A549 (cell line): ENCODE results near the gene SUOX. TPM values are rescaled to one million over a fixed set of nuclear protein-coding genes. Genes with fewer than 3 reads are reported as not detected.
"Not testable (repeated sequence)": the region's sequence is repeated elsewhere in the genome, so short reads cannot be mapped to it uniquely, and the experiment has no call there.

Experiments used
- ATAC-seq, 2 experiments: fragments of 200-7000 bp in 1 of 2; fragments of >200 bp in 1 of 2; cut with Nextera tagmentation in 1 of 2; cut with Tn5 transposase in 1 of 2; 3 replicates each; pipeline versions ENCODE4 v1.8.0 to v1.9.1; 2018 to 2020; ENCODE audit warnings: mild to moderate bottlenecking in 1 of 2, moderate library complexity in 1 of 2
- CTCF ChIA-PET: fragments of 300-600 bp; sonication (Branson Sonifier 250); formaldehyde crosslinking; extraction: SDS; loops from one replicate; lab custom pipeline; 2021; ENCODE audit warnings: antibody characterized with exemption, inconsistent platforms; lab: Yijun Ruan, JAX
- POLR2A ChIA-PET: fragments of 350-600 bp; formaldehyde crosslinking; extraction: SDS; loops from one replicate; lab custom pipeline; 2021; ENCODE audit warnings: antibody characterized with exemption, inconsistent platforms; lab: Yijun Ruan, JAX
- DNase-seq, 2 experiments: peaks; one replicate each; pipeline versions ENCODE4 v3.0.0 to v3.0.0-alpha.2; 2011 to 2016; ENCODE audit warnings: low read depth in 1 of 2, low spot score in 1 of 2
- FAIRE-seq: peaks from 2 replicates; lab custom pipeline; 2011; peaks lifted over from hg19 to GRCh38; lab: Jason Lieb, UNC
- H3K27ac ChIP-seq, 2 experiments: fragments of >200 bp; sonication (Bioruptor Twin); formaldehyde crosslinking; 3 replicates each; pipeline ENCODE4 v1.5.1; 2016 to 2017
- H3K4me1 ChIP-seq: fragments of >200 bp; sonication (Bioruptor Twin); formaldehyde crosslinking; 3 replicates; pipeline ENCODE4 v1.6.1; 2016
- H3K4me2 ChIP-seq: fragments of >200 bp; sonication (Bioruptor Twin); formaldehyde crosslinking; 3 replicates; pipeline ENCODE4 v1.6.1; 2016
- H3K4me3 ChIP-seq: fragments of >200 bp; sonication (Bioruptor Twin); formaldehyde crosslinking; 3 replicates; pipeline ENCODE4 v1.5.1; 2016
- H3K9me3 ChIP-seq: fragments of >200 bp; sonication (Bioruptor Twin); formaldehyde crosslinking; 3 replicates; pipeline ENCODE4 v1.6.1; 2016
- BCL3 ChIP-seq: fragments of >200 bp; sonication (Bioruptor Twin); formaldehyde crosslinking; IDR thresholded peaks from 3 replicates; pipeline ENCODE4 v1.6.1; 2016
- CHD4 ChIP-seq: fragments of 200-600 bp; sonication (generic); IDR thresholded peaks from 2 replicates; pipeline ENCODE4 v1.6.1; 2016; ENCODE audit warnings: antibody characterized with exemption, mild to moderate bottlenecking, borderline replicate concordance
- CTCF ChIP-seq: fragments of >200 bp; sonication (Bioruptor Twin); formaldehyde crosslinking; IDR thresholded peaks from 3 replicates; pipeline ENCODE4 v1.5.1; 2016
- EP300 ChIP-seq, 2 experiments: fragments of >200 bp; sonication (Bioruptor Twin); formaldehyde crosslinking; IDR thresholded peaks; 2 replicates in 1 of 2; 3 replicates in 1 of 2; pipeline ENCODE4 v1.6.1; 2016 to 2017
- ESRRA ChIP-seq: fragments of 150-350 bp; IDR thresholded peaks from 2 replicates; pipeline ENCODE4 v1.6.1; 2014; ENCODE audit warnings: mild to moderate bottlenecking, low read length, borderline replicate concordance
- GATA3 ChIP-seq: IDR thresholded peaks from 2 replicates; pipeline ENCODE4 v1.6.1; 2012; ENCODE audit warnings: borderline replicate concordance
- HDAC2 ChIP-seq: fragments of 200-600 bp; sonication (generic); IDR thresholded peaks from 2 replicates; pipeline ENCODE4 v1.6.1; 2016
- HEYL ChIP-seq: fragments of 250-450 bp; sonication (Bioruptor Pico); IDR thresholded peaks from 2 replicates; pipeline ENCODE4 v1.8.0; 2021; ENCODE audit warnings: mild to moderate bottlenecking, moderate library complexity
- HMGXB4 ChIP-seq: fragments of 250-450 bp; sonication (Bioruptor Pico); IDR thresholded peaks from 2 replicates; pipeline ENCODE4 v1.5.0; 2021; ENCODE audit warnings: mild to moderate bottlenecking, moderate library complexity, borderline replicate concordance
- HOXA7 ChIP-seq: fragments of 250-450 bp; sonication (Bioruptor Pico); IDR thresholded peaks from 2 replicates; pipeline ENCODE4 v1.5.0; 2020; ENCODE audit warnings: mild to moderate bottlenecking, moderate library complexity
- HOXB13 ChIP-seq: fragments of 250-450 bp; sonication (Bioruptor Pico); IDR thresholded peaks from 2 replicates; pipeline ENCODE4 v1.5.0; 2020; ENCODE audit warnings: low read depth, mild to moderate bottlenecking, moderate library complexity
- HOXB5 ChIP-seq: fragments of 250-450 bp; sonication (Bioruptor Pico); IDR thresholded peaks from 2 replicates; pipeline ENCODE4 v1.5.0; 2020; ENCODE audit warnings: mild to moderate bottlenecking, moderate library complexity
- JUN ChIP-seq, 2 experiments: fragments of >200 bp; sonication (Bioruptor Twin); formaldehyde crosslinking; IDR thresholded peaks; 2 replicates in 1 of 2; 3 replicates in 1 of 2; pipeline ENCODE4 v1.6.1; 2016 to 2017
- JUNB ChIP-seq: fragments of >200 bp; sonication (Bioruptor Twin); formaldehyde crosslinking; IDR thresholded peaks from 2 replicates; pipeline ENCODE4 v1.6.1; 2016
- KDM1A ChIP-seq: fragments of 200-600 bp; sonication (generic); IDR thresholded peaks from 2 replicates; pipeline ENCODE4 v1.6.1; 2016; ENCODE audit warnings: low read depth, mild to moderate bottlenecking
- KDM5A ChIP-seq: fragments of 200-600 bp; sonication (generic); IDR thresholded peaks from 2 replicates; pipeline ENCODE4 v1.6.1; 2016; ENCODE audit warnings: antibody characterized with exemption, mild to moderate bottlenecking
- MAZ ChIP-seq: fragments of 150-350 bp; IDR thresholded peaks from 2 replicates; pipeline ENCODE4 v1.6.1; 2014; ENCODE audit warnings: antibody characterized with exemption, low read depth, low read length, borderline replicate concordance
- MYC ChIP-seq: IDR thresholded peaks from 2 replicates; pipeline ENCODE4 v1.6.1; 2012; ENCODE audit warnings: mild to moderate bottlenecking, inconsistent platforms, low read length, improper control_type of control experiment, borderline replicate concordance
- NFE2L2 ChIP-seq: fragments of 150-350 bp; conservative IDR thresholded peaks from 2 replicates; pipeline ENCODE4 v1.6.1; 2014; ENCODE audit warnings: low read length
- NR3C1 ChIP-seq: fragments of >200 bp; sonication (Bioruptor Twin); formaldehyde crosslinking; IDR thresholded peaks from 3 replicates; pipeline ENCODE4 v1.6.1; 2017
- PHF8 ChIP-seq: fragments of 200-600 bp; sonication (generic); IDR thresholded peaks from 2 replicates; pipeline ENCODE4 v1.6.1; 2016; ENCODE audit warnings: low read depth, mild to moderate bottlenecking, antibody characterized with exemption, moderate library complexity, borderline replicate concordance
- RAD21 ChIP-seq, 2 experiments: fragments of >200 bp in 1 of 2; sonication (Bioruptor Twin) in 1 of 2; formaldehyde crosslinking in 1 of 2; IDR thresholded peaks in 1 of 2; conservative IDR thresholded peaks in 1 of 2; 2 replicates in 1 of 2; 3 replicates in 1 of 2; pipeline ENCODE4 v1.6.1; 2012 to 2018; ENCODE audit warnings: inconsistent platforms in 1 of 2
- RCOR1 ChIP-seq: fragments of 150-350 bp; IDR thresholded peaks from 2 replicates; pipeline ENCODE4 v1.6.1; 2014; ENCODE audit warnings: antibody characterized with exemption, low read length, low read depth
- SMC3 ChIP-seq: fragments of >200 bp; sonication (Bioruptor Twin); formaldehyde crosslinking; IDR thresholded peaks from 3 replicates; pipeline ENCODE4 v1.6.1; 2018; ENCODE audit warnings: inconsistent platforms
- TP53 ChIP-seq: fragments of 250-450 bp; sonication (Bioruptor Pico); IDR thresholded peaks from 2 replicates; pipeline ENCODE4 v1.5.0; 2021; ENCODE audit warnings: mild to moderate bottlenecking, moderate library complexity
- USF2 ChIP-seq: fragments of 450-650 bp; IDR thresholded peaks from 2 replicates; pipeline ENCODE4 v1.6.1; 2014; ENCODE audit warnings: antibody characterized with exemption
- ZC3H11A ChIP-seq: fragments of 450-650 bp; IDR thresholded peaks from 2 replicates; pipeline ENCODE4 v1.6.1; 2014; ENCODE audit warnings: antibody characterized with exemption, mild to moderate bottlenecking
- ZFP36 ChIP-seq: fragments of 450-650 bp; IDR thresholded peaks from 2 replicates; pipeline ENCODE4 v1.6.1; 2014; ENCODE audit warnings: borderline replicate concordance; ENCODE audit not compliant: partially characterized antibody
- ZSCAN20 ChIP-seq: fragments of 250-450 bp; sonication (Bioruptor Pico); IDR thresholded peaks from 2 replicates; pipeline ENCODE4 v1.8.0; 2022; ENCODE audit warnings: mild to moderate bottlenecking, moderate library complexity
- WGBS: methylation state at CpG from one replicate; pipeline ENCODE4 v1.1.6; 2017; ENCODE audit errors: missing lambda C conversion rate; 5-methylcytosine and 5-hydroxymethylcytosine counted together
- polyA plus RNA-seq, 4 experiments: library from polyadenylated mRNA; depleted of rRNA in 3 of 4; stranded (reverse); fragments of >200 nt; fragmentation: RNase III in 1 of 4; extraction: RNeasy Plus Mini Kit Qiagen cat#74134 plus additional on column Dnase treatment in 1 of 4; gene quantifications; 2 replicates in 3 of 4; 3 replicates in 1 of 4; pipeline ENCODE4 v1.2.3, GENCODE V29; 2011 to 2017

SUOX gene
- polyA plus RNA-seq, 2 of the 4 experiments (the other 2 are of a cell fraction) = 13.6 to 15.6 TPM

- ChIA-PET POLR2A (interaction anchor here (0.6 to 1.9 kb wide), 5 partner anchors 23 to 166 kb away, joined by 3 to 7 read pairs (median 5); partner anchors contain the start of genes PA2G4 and RAB5B), CTCF (interaction anchor here (0.6 to 6.1 kb wide), 43 partner anchors 8 to 286 kb away, joined by 3 to 96 read pairs (median 5); partner anchors contain the start of genes DGKA, GDF11, IKZF4 and PA2G4)
- WGBS = 18% methylated on average over 14 of the region's 14 CpGs
- Histone ChIP-seq H3K4me2 (peak overlapping the region; percentile 73), H3K9me3 (no peaks in the 10 kb centered on the region), H3K27ac (peak overlapping the region; percentile 77 to 89), H3K4me3 (peak overlapping the region; percentile 67), H3K4me1 (peaks cover 10% of the 10 kb centered on the region)
- ATAC-seq (peak; percentile 35 to 57; a peak in 3 of 6 replicates), DNase-seq (peak; percentile 66 to 77), FAIRE-seq (peak; percentile 68)
- no peak for TF ChIP-seq HMGXB4 (CRISPR knock-in tag)
- TF ChIP-seq CTCF = peak; percentile 97
- TF ChIP-seq KDM5A = 0 out of 2 replicates have a peak, but pooled peaks have one; percentile 6
- peak; percentile 70; the same call in 1 of the 2 replicates for TF ChIP-seq CHD4
- TF ChIP-seq HOXB13 (CRISPR knock-in tag) = no peak
- no peak for TF ChIP-seq MAZ
- TF ChIP-seq RAD21 (conservative IDR thresholded peaks at IDR 0.05 in 1 of 2, IDR thresholded peaks at IDR 0.05 in 1 of 2) = peak; percentile 80 to 86
- TF ChIP-seq HDAC2 = peak; percentile 75; the same call in 1 of the 2 replicates
- no peak for TF ChIP-seq HEYL (CRISPR knock-in tag)
- peak; percentile 74; the same call in 1 of the 2 replicates for TF ChIP-seq KDM1A
- no peak for TF ChIP-seq RCOR1
- TF ChIP-seq JUNB = no peak
- TF ChIP-seq TP53 (CRISPR knock-in tag) = no peak
- peak; percentile 61; the same call in 2 of the 3 replicates for TF ChIP-seq SMC3
These were observed 818 bp upstream of the SUOX start for GRCh38 chr12:55996201-55996714.

- H3K4me2 ChIP-seq = peak overlapping the region; percentile 73
- POLR2A ChIA-PET = interaction anchor here (0.8 to 1.9 kb wide), 6 partner anchors 10 to 107 kb away, joined by 3 to 10 read pairs (median 5); partner anchors contain the start of genes PA2G4 and RAB5B
- H3K27ac ChIP-seq = peak overlapping the region; percentile 77 to 89
- DNase-seq (no peak), ATAC-seq (peak; percentile 25 to 30; a peak in 4 of 6 replicates), FAIRE-seq (no peak)
- no peak for TF ChIP-seq NFE2L2
- no peak for TF ChIP-seq USF2
- TF ChIP-seq EP300 (IDR thresholded peaks at IDR 0.05) = no peak
- TF ChIP-seq ESRRA = no peak
- TF ChIP-seq ZFP36 = no peak
- TF ChIP-seq JUN (IDR thresholded peaks at IDR 0.05) = no peak
- no peak for TF ChIP-seq HOXA7 (CRISPR knock-in tag)
- TF ChIP-seq ZSCAN20 (CRISPR knock-in tag) = no peak
- TF ChIP-seq SMC3 = no peak
- TF ChIP-seq GATA3 = no peak
- TF ChIP-seq HOXB5 (CRISPR knock-in tag) = no peak
- no peak for TF ChIP-seq PHF8
- no peak for TF ChIP-seq TP53 (CRISPR knock-in tag)
- no peak for TF ChIP-seq ZC3H11A
- no peak for TF ChIP-seq RAD21 (conservative IDR thresholded peaks at IDR 0.05 in 1 of 2, IDR thresholded peaks at IDR 0.05 in 1 of 2)
- no peak for TF ChIP-seq MYC
- TF ChIP-seq BCL3 = no peak
- TF ChIP-seq NR3C1 = no peak
- TF ChIP-seq JUNB = no peak
- WGBS = 0% methylated on average over 3 of the region's 5 CpGs
- no peaks in the 10 kb centered on the region for H3K9me3 ChIP-seq
- CTCF ChIA-PET = interaction anchor here (0.7 to 6.1 kb wide), 21 partner anchors 9 to 432 kb away, joined by 3 to 96 read pairs (median 10); partner anchors contain the start of genes DGKA, IKZF4, PA2G4 and RAB5B
- H3K4me3 ChIP-seq = peak overlapping the region; percentile 67
- peaks cover 18% of the 10 kb centered on the region for H3K4me1 ChIP-seq
These were observed 421 bp downstream of the SUOX start for GRCh38 chr12:55997535-55997859.

- H3K27ac ChIP-seq, FAIRE-seq, H3K4me3 ChIP-seq, H3K9me3 ChIP-seq, ATAC-seq, POLR2A ChIA-PET, H3K4me2 ChIP-seq, DNase-seq: not testable (repeated sequence)
- 82% methylated on average over 6 of the region's 6 CpGs for WGBS
- CTCF ChIA-PET = interaction anchor here (1.8 to 6.1 kb wide), 4 partner anchors 14 to 41 kb away, joined by 6 to 96 read pairs (median 62); no protein-coding TSS in a partner anchor
- peaks cover 18% of the 10 kb centered on the region for H3K4me1 ChIP-seq
These were observed 2.4 kb downstream of the SUOX start for GRCh38 chr12:55999522-55999921.
